ENCODE data around the gene TRPM3.

TRPM3 gene

GRCh38 chr9:70949239-70949638 is 172.2 kb downstream of the TRPM3 start:
- no peak for DNase-seq (ENCODE audit: low read depth in 2 of 2)

DNA sequence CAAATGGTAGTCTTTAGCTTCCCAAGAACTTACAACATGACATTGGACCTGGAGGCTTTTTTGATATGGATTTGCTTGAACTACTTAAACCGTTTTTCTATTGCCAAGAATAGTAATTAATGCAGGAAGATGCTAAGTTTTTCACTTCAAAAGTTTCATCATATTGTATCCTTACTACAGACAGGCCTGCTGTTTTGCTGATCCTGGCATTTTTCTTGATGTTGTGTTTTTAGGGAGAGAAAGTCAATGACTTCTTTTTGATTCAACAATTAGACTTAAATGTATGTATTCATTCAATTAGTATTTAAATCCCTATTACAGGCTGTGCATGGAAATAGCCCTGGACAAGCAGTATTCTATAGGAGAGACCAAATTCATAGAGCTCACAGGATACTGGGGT is 172.7 kb downstream of the TRPM3 start:
- DNase-seq (ENCODE audit: low read depth in 2 of 2), result no peak

DNA sequence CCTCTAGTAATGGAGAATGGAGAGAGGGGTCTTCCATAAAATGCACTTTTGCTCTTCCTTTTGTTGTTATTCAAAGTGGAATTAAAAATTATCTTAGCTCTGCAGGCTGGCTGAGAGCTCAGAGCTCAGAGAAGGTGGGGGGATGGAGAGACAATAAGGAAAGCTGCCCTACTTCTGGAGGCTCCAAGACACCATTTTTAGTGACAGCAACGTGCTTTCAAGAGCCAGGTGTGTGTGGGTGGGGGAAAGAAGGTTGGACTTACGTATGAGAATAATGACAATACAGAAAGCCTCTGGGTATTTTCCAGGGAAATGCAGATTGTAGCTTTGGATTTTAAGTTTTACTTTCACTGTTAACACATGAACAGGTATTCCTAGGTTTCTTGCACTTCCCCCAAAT is 173.9 kb downstream of the TRPM3 start:
- no peak for DNase-seq (ENCODE audit: low read depth in 2 of 2)

- DNase-seq (ENCODE audit: low read depth in 2 of 2), result no peak
Measured at GRCh38 chr9:70947086-70947485, 174.3 kb downstream of the TRPM3 start.

DNA sequence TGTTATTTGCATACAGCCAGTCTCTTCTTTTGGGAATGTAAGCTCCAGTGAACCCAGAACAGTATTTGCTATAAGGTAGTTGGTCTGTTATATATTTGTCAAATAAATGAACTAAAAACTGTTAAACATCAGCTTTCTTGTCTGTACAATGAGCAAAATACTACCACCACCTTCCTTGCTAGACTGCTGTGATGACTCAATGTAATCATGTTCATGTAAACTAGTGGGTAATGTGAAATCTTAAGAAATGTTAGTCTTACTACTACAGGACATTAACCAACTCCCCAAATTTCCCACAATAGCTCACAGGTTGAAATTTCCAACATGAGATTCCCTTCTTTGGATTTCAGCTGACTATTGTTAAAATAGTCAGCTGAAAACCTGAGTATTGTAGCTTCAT is 176.1 kb downstream of the TRPM3 start:
- no peak for DNase-seq (ENCODE audit: low read depth in 2 of 2)

DNA sequence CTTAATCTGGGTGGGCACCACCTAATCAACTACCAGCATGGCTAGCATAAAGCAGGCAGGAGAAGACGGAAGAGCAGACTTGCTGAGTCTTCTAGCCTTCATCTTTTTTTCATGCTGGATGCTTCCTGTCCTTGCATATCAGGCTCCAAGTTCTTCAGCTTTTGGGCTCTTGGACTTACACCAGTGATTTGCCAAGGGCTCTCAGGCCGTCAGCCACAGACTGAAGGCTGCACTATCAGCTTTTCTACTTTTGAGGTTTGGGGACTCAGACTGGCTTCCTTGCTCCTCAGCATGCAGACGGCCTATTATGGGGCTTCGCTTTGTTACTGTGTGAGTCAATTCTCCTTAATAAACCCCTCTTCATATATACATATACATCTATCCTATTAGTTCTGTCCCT is 180.2 kb downstream of the TRPM3 start:
- no peak for DNase-seq (ENCODE audit: low read depth in 2 of 2)

DNA sequence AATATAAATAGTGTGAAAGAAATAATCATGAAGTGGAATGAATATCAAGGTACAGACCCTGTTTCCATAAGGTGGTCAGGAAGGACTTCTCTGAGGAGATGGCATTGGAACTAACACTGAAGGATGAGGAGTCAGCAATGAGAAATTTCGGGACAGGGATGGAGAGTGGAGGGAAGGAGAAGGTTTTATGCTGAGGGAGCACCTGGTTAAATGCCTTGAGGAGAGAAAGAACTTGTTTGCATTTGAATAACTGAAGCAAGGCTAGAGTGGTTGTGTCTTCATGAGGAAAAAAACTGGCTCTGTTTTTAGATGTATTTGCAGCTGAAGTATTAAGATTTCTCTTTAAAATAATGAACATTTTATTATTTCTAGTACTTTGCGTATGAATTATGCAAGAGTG is 180.8 kb downstream of the TRPM3 start:
- no peak for DNase-seq (ENCODE audit: low read depth in 2 of 2)

GRCh38 chr9:70936536-70936935 is 184.9 kb downstream of the TRPM3 start:
- no peak for DNase-seq (ENCODE audit: low read depth in 2 of 2)

- DNase-seq (ENCODE audit: low read depth in 2 of 2), result no peak
Measured at GRCh38 chr9:70935856-70936255, 185.6 kb downstream of the TRPM3 start.

DNA sequence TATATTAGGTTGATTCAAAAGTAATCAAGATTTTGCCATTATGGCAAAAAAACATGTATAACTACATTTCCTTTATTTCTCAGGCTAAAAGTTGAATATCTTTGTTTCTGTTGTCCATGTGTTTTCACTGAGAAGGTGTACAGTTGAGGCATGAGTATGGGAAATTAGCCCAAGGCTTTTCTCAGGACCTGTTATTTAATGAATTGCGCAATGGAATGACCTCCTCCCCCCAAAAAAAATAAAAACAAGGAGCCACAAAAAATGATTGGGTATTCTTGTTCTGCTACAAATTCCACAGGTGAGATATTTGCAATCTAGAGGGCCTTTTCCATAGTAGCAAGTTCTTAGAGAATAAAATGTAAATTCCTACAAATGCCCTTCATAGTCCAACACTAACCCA is 186.8 kb downstream of the TRPM3 start:
- no peak for DNase-seq (ENCODE audit: low read depth in 2 of 2)

DNA sequence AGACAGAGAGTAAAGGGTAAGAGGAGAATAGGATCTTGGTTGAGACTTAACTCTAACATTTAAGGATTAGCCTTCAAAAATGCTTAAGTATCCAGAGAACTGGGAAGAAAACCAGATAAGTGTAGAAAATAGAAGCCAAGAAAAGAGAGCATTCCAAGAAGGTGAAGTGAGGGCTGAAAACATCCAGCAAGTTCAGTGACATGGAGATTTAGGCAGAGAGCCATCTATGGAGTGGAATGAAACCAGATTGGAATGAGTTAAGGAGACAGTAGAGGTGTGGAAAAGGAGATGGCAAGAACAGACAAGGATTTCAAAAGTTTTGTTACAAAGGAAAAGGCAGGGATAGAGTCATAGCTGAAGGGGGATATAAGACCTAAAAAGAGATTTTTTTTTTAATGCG is 188.1 kb downstream of the TRPM3 start:
- no peak for DNase-seq (ENCODE audit: low read depth in 2 of 2)

DNA sequence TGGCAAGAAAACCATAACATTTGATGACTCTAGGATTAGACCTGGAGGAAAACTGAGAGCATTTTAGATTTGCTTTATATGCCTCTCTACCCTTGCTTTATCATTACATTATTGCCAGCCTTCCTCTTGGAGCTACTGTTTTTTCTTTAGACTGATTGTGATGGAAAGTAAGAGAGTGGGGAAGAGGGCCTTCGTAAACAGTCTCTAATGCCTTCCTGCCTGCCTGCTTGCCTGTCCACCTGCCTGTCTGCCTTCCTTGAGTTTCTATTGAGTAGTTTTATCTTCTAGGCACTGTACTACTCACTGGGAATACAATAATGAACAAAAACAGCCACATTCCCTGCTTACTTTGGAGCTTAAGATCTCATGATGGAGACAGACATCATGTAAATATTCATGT is 189.3 kb downstream of the TRPM3 start:
- DNase-seq (ENCODE audit: low read depth in 2 of 2), result no peak

DNA sequence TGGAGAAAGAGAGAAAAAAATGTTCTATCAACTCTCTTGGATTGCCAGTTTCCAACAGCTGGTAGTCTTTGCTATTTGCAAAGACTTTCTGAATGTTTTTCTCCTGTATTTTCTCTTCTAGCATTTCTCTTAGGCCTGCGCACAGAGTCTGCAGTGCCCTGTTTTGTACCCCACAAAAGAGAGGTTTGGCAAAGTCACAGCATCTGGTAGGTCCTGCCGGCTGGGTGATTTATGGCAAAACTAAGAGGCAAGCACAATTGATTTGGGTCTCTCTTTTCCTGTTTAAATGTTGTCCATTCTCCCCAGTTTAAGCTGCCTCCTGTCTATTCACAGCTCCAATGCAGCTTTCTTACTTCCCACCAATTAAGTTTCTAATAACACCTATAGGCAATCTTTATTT is 193.9 kb downstream of the TRPM3 start:
- DNase-seq (ENCODE audit: low read depth in 2 of 2), result no peak

GRCh38 chr9:70924895-70925547 is 196.4 kb downstream of the TRPM3 start:
- no peak for DNase-seq (ENCODE audit: low read depth in 2 of 2)

- no peak for DNase-seq (ENCODE audit: low read depth in 2 of 2)
Measured at GRCh38 chr9:70924380-70924779, 197.0 kb downstream of the TRPM3 start.

GRCh38 chr9:70923961-70924360 is 197.5 kb downstream of the TRPM3 start:
- no peak for DNase-seq (ENCODE audit: low read depth in 2 of 2)

DNA sequence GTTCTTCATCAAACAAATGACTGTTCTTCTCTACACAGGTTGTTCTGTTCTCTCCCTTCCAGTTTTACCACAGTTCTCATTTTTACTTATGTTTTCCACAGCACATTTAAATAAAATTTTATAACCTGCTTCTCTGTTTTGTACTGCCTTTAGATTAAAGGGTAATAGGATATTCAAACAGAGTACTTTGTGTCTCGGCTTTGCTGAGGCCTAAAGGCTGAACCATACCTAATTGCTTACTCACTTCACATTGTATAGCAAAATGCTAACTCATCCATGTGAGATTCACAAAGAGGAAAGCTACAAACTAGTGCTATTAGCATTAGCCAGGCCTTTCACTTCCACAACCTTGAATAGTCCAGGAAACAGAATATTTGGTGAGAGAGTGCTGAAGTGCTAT is 200.3 kb downstream of the TRPM3 start:
- no peak for DNase-seq (ENCODE audit: low read depth in 2 of 2)

GRCh38 chr9:70917277-70917676 is 204.1 kb downstream of the TRPM3 start:
- no peak for DNase-seq (ENCODE audit: low read depth in 2 of 2)

DNA sequence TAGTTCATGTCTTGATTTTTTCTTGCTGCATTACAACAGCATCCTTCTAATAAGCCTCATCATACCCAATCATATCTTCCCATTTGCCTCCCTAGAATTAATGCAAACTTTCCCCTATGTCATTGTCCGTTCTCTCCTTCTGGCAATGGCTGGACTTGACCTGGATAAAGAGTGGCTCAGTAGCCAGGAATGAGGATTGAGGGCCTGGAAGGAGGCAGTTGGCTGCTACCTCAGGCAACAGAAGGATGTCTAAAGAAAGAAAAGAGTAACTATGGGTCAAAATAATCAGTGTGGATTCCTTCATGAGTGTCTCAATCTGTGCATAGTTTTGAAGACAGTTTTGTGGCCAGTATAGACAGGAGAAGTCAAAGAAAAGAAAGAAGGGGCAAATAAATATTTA is 209.6 kb downstream of the TRPM3 start:
- no peak for DNase-seq (ENCODE audit: low read depth in 2 of 2)

DNA sequence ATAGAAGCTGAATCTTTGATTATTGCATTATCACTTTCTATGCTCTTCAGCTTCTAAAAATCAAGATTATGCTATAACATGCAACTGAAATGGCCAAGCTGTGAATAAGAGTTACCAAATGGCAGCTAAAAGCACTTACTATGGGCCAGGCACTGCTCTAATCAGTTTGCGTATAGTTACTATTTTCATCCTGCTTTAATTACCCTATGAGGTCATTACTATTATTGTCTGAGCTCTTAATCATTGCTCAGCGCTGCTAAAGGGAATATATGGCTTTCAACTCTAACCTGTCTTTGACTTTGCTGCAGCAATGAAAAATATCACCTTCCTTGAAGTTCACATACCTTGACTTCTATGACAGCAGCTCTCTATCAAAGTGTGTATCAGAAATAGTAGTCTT is 210.8 kb downstream of the TRPM3 start:
- DNase-seq (ENCODE audit: low read depth in 2 of 2), result no peak

DNA sequence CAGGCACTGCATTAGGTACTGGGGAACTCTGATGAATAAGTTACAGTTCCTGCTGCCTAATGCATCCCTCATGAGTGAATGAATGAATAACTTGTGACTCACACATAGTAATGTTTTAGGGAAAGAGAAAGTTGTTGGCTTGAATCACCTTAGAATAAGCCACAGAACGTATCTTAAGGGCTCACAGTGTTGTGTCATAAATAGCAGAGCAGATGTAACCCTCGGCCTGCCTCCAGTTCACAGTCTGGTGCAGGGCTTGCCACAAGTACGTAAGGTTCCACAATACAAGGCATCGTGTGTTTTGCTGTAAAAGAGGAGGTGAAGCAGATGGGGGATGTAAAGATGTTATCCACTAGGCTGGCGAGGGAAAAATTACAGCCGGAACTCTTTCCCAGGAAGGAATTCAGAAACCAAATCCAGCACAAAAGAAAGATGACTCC is 218.7 kb downstream of the TRPM3 start:
- no peak for DNase-seq (ENCODE audit: low read depth in 2 of 2)

GRCh38 chr9:70902171-70902570 is 219.2 kb downstream of the TRPM3 start:
- DNase-seq (ENCODE audit: low read depth in 2 of 2), result no peak

DNA sequence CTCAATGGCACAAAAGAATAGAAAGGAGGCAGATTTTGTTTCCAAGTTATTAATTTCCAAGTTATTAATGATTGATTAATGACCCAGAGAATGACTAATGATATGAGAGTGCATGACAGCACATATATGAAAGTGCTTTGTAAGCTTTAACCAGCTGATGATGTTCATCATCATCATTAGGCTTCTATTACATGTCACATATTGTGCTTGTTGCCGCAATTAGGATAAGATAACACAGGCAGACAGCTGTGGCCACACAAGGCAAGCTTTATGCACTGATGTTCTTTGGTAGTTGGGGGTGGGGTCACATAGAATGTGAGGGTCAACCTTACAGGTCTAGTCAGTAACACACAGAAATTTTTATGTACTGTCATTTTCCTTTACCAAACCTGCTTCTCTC is 219.7 kb downstream of the TRPM3 start:
- DNase-seq (ENCODE audit: low read depth in 2 of 2), result no peak

- no peak for DNase-seq (ENCODE audit: low read depth in 2 of 2)
Measured at GRCh38 chr9:70901013-70901412, 220.4 kb downstream of the TRPM3 start.
